GM12878 (cell line): ENCODE data around the gene PSMB5. TPM values are rescaled to one million over a fixed set of nuclear protein-coding genes. Genes with fewer than 3 reads are reported as not detected.
A peak's percentile ranks its signal among the peaks of the same experiment; 100 is the strongest.

ENCODE experiments used
- ATF7 ChIP-seq: fragments of 450-650 bp; IDR thresholded peaks from 2 replicates; pipeline ENCODE4 v1.6.1; 2016; ENCODE audit warnings: low read depth, mild to moderate bottlenecking
- BACH1 ChIP-seq: fragments of 450-650 bp; IDR thresholded peaks from 2 replicates; pipeline ENCODE4 v1.6.1; 2017; ENCODE audit warnings: mild to moderate bottlenecking, borderline replicate concordance
- BMI1 ChIP-seq: fragments of 450-650 bp; IDR thresholded peaks from 2 replicates; pipeline ENCODE4 v1.6.1; 2016; ENCODE audit warnings: mild to moderate bottlenecking, moderate library complexity, borderline replicate concordance
- CBX5 ChIP-seq: sonication (generic); IDR thresholded peaks from 2 replicates; pipeline ENCODE4 v1.6.1; 2016; ENCODE audit warnings: low read depth, moderate library complexity, mild to moderate bottlenecking, inconsistent platforms
- CEBPB ChIP-seq, 2 experiments: fragments of 150-350 bp in 1 of 2; IDR thresholded peaks; 2 replicates each; pipeline ENCODE4 v1.6.1; 2012 to 2014; ENCODE audit warnings: low read depth in 2 of 2, low read length in 2 of 2, borderline replicate concordance in 1 of 2, inconsistent platforms in 1 of 2
- CREM ChIP-seq: IDR thresholded peaks from 2 replicates; pipeline ENCODE4 v1.6.1; 2014; ENCODE audit warnings: antibody characterized with exemption, low read depth
- EP300 ChIP-seq, 2 experiments: fragments of 150-350 bp in 1 of 2; IDR thresholded peaks; 2 replicates each; pipeline ENCODE4 v1.6.1; 2011 to 2012; ENCODE audit warnings: low read depth in 2 of 2, low read length in 2 of 2, borderline replicate concordance in 1 of 2, improper control_type of control experiment in 1 of 2, inconsistent platforms in 1 of 2; ENCODE audit not compliant: control insufficient read depth in 1 of 2
- FOXK2 ChIP-seq: fragments of 450-650 bp; IDR thresholded peaks from 2 replicates; pipeline ENCODE4 v1.6.1; 2017; ENCODE audit warnings: mild to moderate bottlenecking, moderate library complexity
- IKZF1 ChIP-seq: fragments of 450-650 bp; conservative IDR thresholded peaks from 2 replicates; pipeline ENCODE4 v1.6.1; 2017; ENCODE audit warnings: antibody characterized with exemption, mild to moderate bottlenecking
- MEF2B ChIP-seq: fragments of 450-650 bp; IDR thresholded peaks from 2 replicates; pipeline ENCODE4 v1.6.1; 2018; ENCODE audit warnings: mild to moderate bottlenecking, moderate library complexity; ENCODE audit not compliant: partially characterized antibody, poor library complexity, severe bottlenecking
- PAX8 ChIP-seq: fragments of 450-650 bp; IDR thresholded peaks from 2 replicates; pipeline ENCODE4 v1.6.1; 2017; ENCODE audit warnings: mild to moderate bottlenecking, moderate library complexity
- SIN3A ChIP-seq: IDR thresholded peaks from 2 replicates; pipeline ENCODE4 v1.6.1; 2012; ENCODE audit warnings: low read depth, low read length, improper control_type of control experiment
- SMAD5 ChIP-seq: IDR thresholded peaks from 2 replicates; pipeline ENCODE4 v1.6.1; 2016; ENCODE audit warnings: antibody characterized with exemption, low read depth
- SREBF2 ChIP-seq: IDR thresholded peaks from 2 replicates; pipeline ENCODE4 v1.6.1; 2012; ENCODE audit warnings: mild to moderate bottlenecking, low read length
- SUZ12 ChIP-seq: fragments of 200-600 bp; sonication (generic); IDR thresholded peaks from one replicate; pipeline ENCODE4 v1.6.1; 2018; ENCODE audit warnings: antibody characterized with exemption, mild to moderate bottlenecking; ENCODE audit not compliant: unreplicated experiment
- TCF12 ChIP-seq: IDR thresholded peaks from 2 replicates; pipeline ENCODE4 v1.6.1; 2011; ENCODE audit warnings: low read depth, mild to moderate bottlenecking, low read length
- YY1 ChIP-seq: IDR thresholded peaks from 2 replicates; pipeline ENCODE4 v1.6.1; 2011; ENCODE audit warnings: low read depth, mild to moderate bottlenecking, low read length
- ZNF207 ChIP-seq: fragments of 450-650 bp; IDR thresholded peaks from 2 replicates; pipeline ENCODE4 v1.6.1; 2014; ENCODE audit warnings: antibody characterized with exemption, mild to moderate bottlenecking, borderline replicate concordance
- polyA plus RNA-seq, 11 experiments: library from polyadenylated mRNA; depleted of rRNA in 4 of 11; unstranded in 6 of 11; stranded (reverse) in 5 of 11; fragments of >200 nt; fragmentation: Nextera tagmentation in 4 of 11; fragmentation: Illumina TruSeq in 1 of 11; extraction: Ambion mirVana in 4 of 11; extraction: Trizol in 1 of 11; gene quantifications; 1 replicate in 1 of 11; 2 replicates in 10 of 11; pipeline versions ENCODE4 v1.2.1 to v1.2.3, GENCODE V29; 2011 to 2016; ENCODE audit warnings: inconsistent platforms in 2 of 11, missing spikeins in 2 of 11, low read depth in 1 of 11
- total RNA-seq, 4 experiments: library from RNA; depleted of rRNA in 3 of 4; stranded (reverse); fragments of >200 nt in 3 of 4; fragmentation: Illumina TruSeq in 1 of 4; extraction: Trizol in 1 of 4; gene quantifications; 2 replicates each; pipeline versions ENCODE4 v1.2.1 to v1.2.3, GENCODE V29; 2013 to 2021
- TF ChIP-seq, protein P1 (sequence below): fragments of 450-650 bp; IDR thresholded peaks from 2 replicates; pipeline ENCODE4 v1.6.1; 2016; ENCODE audit warnings: mild to moderate bottlenecking
- TF ChIP-seq, protein P2 (sequence below): fragments of 450-650 bp; IDR thresholded peaks from 2 replicates; pipeline ENCODE4 v1.6.1; 2017; ENCODE audit warnings: low read depth, mild to moderate bottlenecking, moderate library complexity
- TF ChIP-seq, protein P3 (sequence below): fragments of 450-650 bp; IDR thresholded peaks from 2 replicates; pipeline ENCODE4 v1.6.1; 2016; ENCODE audit warnings: mild to moderate bottlenecking, moderate library complexity, borderline replicate concordance
- TF ChIP-seq, protein P4 (sequence below): IDR thresholded peaks from 2 replicates; pipeline ENCODE4 v1.6.1; 2011; ENCODE audit warnings: borderline replicate concordance, low read depth, mild to moderate bottlenecking, moderate library complexity, low read length; ENCODE audit not compliant: insufficient read depth, poor library complexity, severe bottlenecking

Gene PSMB5
- total and polyA plus RNA-seq, 10 of the 15 experiments (the other 5 are each of a cell fraction or from before 2014, with no cell fraction given), result 84.5 to 802 (median 144) TPM

DNA sequence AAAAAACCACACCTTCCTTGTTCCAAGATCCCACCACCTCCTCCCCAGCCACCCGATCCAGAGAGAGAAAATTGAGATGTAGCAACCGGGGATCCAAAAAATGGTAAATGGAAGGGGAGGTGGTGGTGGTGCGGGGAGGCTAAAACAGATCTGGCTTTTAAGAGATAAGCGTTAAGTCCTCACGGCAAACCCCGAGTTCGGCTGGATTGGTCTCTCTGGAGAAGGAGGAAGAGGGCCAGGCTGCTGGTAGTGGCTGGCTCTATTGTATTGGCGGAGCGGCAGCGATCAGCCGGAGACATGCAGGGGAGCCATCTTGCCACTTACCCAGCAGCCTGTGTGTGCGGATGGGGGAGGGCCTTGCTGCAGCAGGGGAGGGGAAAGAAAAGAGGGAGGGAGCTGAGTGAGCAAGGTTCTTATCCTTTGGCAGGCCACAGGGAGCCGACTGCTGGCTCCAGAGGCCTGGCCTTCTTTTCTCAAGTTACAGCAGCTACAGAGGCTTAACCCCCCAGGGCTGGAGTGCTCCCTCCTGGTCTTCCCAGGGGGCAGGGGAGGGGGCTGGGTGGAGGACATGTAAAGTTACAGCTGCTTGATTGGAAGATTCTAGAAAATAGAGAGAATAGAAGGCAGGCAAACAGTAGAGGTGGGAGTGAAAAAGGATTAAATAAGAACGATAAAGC, 36.7 kb upstream of the PSMB5 start (continued):
- TF ChIP-seq, protein P1, sequence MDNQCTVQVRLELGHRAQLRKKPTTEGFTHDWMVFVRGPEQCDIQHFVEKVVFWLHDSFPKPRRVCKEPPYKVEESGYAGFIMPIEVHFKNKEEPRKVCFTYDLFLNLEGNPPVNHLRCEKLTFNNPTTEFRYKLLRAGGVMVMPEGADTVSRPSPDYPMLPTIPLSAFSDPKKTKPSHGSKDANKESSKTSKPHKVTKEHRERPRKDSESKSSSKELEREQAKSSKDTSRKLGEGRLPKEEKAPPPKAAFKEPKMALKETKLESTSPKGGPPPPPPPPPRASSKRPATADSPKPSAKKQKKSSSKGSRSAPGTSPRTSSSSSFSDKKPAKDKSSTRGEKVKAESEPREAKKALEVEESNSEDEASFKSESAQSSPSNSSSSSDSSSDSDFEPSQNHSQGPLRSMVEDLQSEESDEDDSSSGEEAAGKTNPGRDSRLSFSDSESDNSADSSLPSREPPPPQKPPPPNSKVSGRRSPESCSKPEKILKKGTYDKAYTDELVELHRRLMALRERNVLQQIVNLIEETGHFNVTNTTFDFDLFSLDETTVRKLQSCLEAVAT, result peak; percentile 58; the same call in 1 of the 2 replicates
- TF ChIP-seq PAX8 (no peak; the same call in 1 of the 2 replicates), ZNF207 (no peak), CREM (no peak), SREBF2 (no peak), CEBPB (IDR thresholded peaks at IDR 0.05; ENCODE audit: borderline replicate concordance in 1 of 2, low read depth in 2 of 2, low read length in 2 of 2) (no peak), TCF12 (no peak; the same call in 1 of the 2 replicates), SUZ12 (no peak), IKZF1 (0 out of 2 replicates have a peak, but pooled peaks have one; percentile 21), ATF7 (no peak), FOXK2 (no peak), EP300 (IDR thresholded peaks at IDR 0.05; ENCODE audit: borderline replicate concordance in 1 of 2, control insufficient read depth in 1 of 2, low read depth in 2 of 2, low read length in 2 of 2) (no peak), BMI1 (no peak), CBX5 (no peak), SMAD5 (peak; percentile 90; the same call in 1 of the 2 replicates), SIN3A (peak; percentile 77; the same call in 1 of the 2 replicates), BACH1 (peak; percentile 43; the same call in 1 of the 2 replicates), MEF2B (no peak), YY1 (peak; percentile 98)
- TF ChIP-seq, protein P2, sequence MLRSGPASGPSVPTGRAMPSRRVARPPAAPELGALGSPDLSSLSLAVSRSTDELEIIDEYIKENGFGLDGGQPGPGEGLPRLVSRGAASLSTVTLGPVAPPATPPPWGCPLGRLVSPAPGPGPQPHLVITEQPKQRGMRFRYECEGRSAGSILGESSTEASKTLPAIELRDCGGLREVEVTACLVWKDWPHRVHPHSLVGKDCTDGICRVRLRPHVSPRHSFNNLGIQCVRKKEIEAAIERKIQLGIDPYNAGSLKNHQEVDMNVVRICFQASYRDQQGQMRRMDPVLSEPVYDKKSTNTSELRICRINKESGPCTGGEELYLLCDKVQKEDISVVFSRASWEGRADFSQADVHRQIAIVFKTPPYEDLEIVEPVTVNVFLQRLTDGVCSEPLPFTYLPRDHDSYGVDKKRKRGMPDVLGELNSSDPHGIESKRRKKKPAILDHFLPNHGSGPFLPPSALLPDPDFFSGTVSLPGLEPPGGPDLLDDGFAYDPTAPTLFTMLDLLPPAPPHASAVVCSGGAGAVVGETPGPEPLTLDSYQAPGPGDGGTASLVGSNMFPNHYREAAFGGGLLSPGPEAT, result peak; percentile 93
- TF ChIP-seq, protein P3, sequence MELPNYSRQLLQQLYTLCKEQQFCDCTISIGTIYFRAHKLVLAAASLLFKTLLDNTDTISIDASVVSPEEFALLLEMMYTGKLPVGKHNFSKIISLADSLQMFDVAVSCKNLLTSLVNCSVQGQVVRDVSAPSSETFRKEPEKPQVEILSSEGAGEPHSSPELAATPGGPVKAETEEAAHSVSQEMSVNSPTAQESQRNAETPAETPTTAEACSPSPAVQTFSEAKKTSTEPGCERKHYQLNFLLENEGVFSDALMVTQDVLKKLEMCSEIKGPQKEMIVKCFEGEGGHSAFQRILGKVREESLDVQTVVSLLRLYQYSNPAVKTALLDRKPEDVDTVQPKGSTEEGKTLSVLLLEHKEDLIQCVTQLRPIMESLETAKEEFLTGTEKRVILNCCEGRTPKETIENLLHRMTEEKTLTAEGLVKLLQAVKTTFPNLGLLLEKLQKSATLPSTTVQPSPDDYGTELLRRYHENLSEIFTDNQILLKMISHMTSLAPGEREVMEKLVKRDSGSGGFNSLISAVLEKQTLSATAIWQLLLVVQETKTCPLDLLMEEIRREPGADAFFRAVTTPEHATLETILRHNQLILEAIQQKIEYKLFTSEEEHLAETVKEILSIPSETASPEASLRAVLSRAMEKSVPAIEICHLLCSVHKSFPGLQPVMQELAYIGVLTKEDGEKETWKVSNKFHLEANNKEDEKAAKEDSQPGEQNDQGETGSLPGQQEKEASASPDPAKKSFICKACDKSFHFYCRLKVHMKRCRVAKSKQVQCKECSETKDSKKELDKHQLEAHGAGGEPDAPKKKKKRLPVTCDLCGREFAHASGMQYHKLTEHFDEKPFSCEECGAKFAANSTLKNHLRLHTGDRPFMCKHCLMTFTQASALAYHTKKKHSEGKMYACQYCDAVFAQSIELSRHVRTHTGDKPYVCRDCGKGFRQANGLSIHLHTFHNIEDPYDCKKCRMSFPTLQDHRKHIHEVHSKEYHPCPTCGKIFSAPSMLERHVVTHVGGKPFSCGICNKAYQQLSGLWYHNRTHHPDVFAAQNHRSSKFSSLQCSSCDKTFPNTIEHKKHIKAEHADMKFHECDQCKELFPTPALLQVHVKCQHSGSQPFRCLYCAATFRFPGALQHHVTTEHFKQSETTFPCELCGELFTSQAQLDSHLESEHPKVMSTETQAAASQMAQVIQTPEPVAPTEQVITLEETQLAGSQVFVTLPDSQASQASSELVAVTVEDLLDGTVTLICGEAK, result no peak
- TF ChIP-seq, protein P4, sequence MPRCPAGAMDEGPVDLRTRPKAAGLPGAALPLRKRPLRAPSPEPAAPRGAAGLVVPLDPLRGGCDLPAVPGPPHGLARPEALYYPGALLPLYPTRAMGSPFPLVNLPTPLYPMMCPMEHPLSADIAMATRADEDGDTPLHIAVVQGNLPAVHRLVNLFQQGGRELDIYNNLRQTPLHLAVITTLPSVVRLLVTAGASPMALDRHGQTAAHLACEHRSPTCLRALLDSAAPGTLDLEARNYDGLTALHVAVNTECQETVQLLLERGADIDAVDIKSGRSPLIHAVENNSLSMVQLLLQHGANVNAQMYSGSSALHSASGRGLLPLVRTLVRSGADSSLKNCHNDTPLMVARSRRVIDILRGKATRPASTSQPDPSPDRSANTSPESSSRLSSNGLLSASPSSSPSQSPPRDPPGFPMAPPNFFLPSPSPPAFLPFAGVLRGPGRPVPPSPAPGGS, result peak; percentile 19
